ENCODE results near the gene RBMS1.

RBMS1 gene

GRCh38 chr2:160493227-160494028, at the start of gene RBMS1:
TSS of gene RBMS1 (minus strand) at chr2:160493807. CDS start at chr2:160493363, 444 bp downstream.
- DNase-seq = peak; percentile 31

GRCh38 chr2:160541745-160542144, 48.1 kb upstream of the RBMS1 start:
- no peak for DNase-seq

- no peak for DNase-seq
Measured at GRCh38 chr2:160538559-160539355, 45.1 kb upstream of the RBMS1 start.

GRCh38 chr2:160538115-160538514, 44.5 kb upstream of the RBMS1 start:
- DNase-seq = no peak

GRCh38 chr2:160534996-160535395, 41.4 kb upstream of the RBMS1 start:
- DNase-seq = no peak

GRCh38 chr2:160534249-160534648, 40.6 kb upstream of the RBMS1 start:
- DNase-seq = no peak

- DNase-seq = no peak
Measured at GRCh38 chr2:160533482-160533881, 39.9 kb upstream of the RBMS1 start.

- no peak for DNase-seq
Measured at GRCh38 chr2:160532388-160532787, 38.8 kb upstream of the RBMS1 start.

GRCh38 chr2:160522951-160523710, 29.5 kb upstream of the RBMS1 start:
- no peak for DNase-seq

GRCh38 chr2:160517731-160518130, 24.1 kb upstream of the RBMS1 start:
- DNase-seq = no peak

GRCh38 chr2:160516547-160517365, 23.1 kb upstream of the RBMS1 start:
- DNase-seq = peak; percentile 14

GRCh38 chr2:160515120-160515519, 21.5 kb upstream of the RBMS1 start:
- no peak for DNase-seq

GRCh38 chr2:160513120-160513519, 19.5 kb upstream of the RBMS1 start:
- DNase-seq = no peak

- DNase-seq = no peak
Measured at GRCh38 chr2:160512491-160512890, 18.9 kb upstream of the RBMS1 start.

- DNase-seq = no peak
Measured at GRCh38 chr2:160510617-160511016, 17.0 kb upstream of the RBMS1 start.

- no peak for DNase-seq
Measured at GRCh38 chr2:160509016-160509415, 15.4 kb upstream of the RBMS1 start.

- DNase-seq = no peak
Measured at GRCh38 chr2:160507464-160507863, 13.9 kb upstream of the RBMS1 start.

GRCh38 chr2:160507046-160507407, 13.4 kb upstream of the RBMS1 start:
- DNase-seq = no peak

GRCh38 chr2:160506371-160507045, 12.9 kb upstream of the RBMS1 start:
- DNase-seq = no peak

- no peak for DNase-seq
Measured at GRCh38 chr2:160505256-160505655, 11.6 kb upstream of the RBMS1 start.

- no peak for DNase-seq
Measured at GRCh38 chr2:160502478-160502877, 8.9 kb upstream of the RBMS1 start.

- DNase-seq = no peak
Measured at GRCh38 chr2:160501370-160501769, 7.8 kb upstream of the RBMS1 start.
